BE2C (cell line): ENCODE results near the gene DYSF.

ENCODE experiments used
- DNase-seq: peaks from one replicate; pipeline ENCODE4 v3.0.0-alpha.2; 2020
- H3K27me3 ChIP-seq: fragments of 250-450 bp; sonication (Bioruptor Pico); 2 replicates; pipeline ENCODE4 v1.5.1; 2020; ENCODE audit warnings: mild to moderate bottlenecking
- H3K36me3 ChIP-seq: fragments of 250-450 bp; sonication (Bioruptor Pico); 2 replicates; pipeline ENCODE4 v1.5.1; 2020; ENCODE audit warnings: mild to moderate bottlenecking
- H3K4me1 ChIP-seq: fragments of 250-450 bp; sonication (Bioruptor Pico); 2 replicates; pipeline ENCODE4 v1.5.1; 2020
- H3K4me3 ChIP-seq: 2 replicates; pipeline ENCODE4 v1.5.1; 2011; ENCODE audit warnings: low read depth, low read length
- H3K9me3 ChIP-seq: fragments of 250-450 bp; sonication (Bioruptor Pico); 2 replicates; pipeline ENCODE4 v1.5.1; 2020
- TF ChIP-seq, protein P1 (sequence below): IDR thresholded peaks from 2 replicates; pipeline ENCODE4 v1.5.1; 2012; ENCODE audit warnings: mild to moderate bottlenecking, low read depth, low read length

DYSF gene

GRCh38 chr2:71619230-71619741 is 165.9 kb downstream of the DYSF start:
- no peaks in the 10 kb centered on the region for H3K4me1 ChIP-seq
- TF ChIP-seq, protein P1, sequence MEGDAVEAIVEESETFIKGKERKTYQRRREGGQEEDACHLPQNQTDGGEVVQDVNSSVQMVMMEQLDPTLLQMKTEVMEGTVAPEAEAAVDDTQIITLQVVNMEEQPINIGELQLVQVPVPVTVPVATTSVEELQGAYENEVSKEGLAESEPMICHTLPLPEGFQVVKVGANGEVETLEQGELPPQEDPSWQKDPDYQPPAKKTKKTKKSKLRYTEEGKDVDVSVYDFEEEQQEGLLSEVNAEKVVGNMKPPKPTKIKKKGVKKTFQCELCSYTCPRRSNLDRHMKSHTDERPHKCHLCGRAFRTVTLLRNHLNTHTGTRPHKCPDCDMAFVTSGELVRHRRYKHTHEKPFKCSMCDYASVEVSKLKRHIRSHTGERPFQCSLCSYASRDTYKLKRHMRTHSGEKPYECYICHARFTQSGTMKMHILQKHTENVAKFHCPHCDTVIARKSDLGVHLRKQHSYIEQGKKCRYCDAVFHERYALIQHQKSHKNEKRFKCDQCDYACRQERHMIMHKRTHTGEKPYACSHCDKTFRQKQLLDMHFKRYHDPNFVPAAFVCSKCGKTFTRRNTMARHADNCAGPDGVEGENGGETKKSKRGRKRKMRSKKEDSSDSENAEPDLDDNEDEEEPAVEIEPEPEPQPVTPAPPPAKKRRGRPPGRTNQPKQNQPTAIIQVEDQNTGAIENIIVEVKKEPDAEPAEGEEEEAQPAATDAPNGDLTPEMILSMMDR = no peak
- no peaks in the 10 kb centered on the region for H3K9me3 ChIP-seq
- H3K36me3 ChIP-seq = no peaks in the 10 kb centered on the region
- H3K4me3 ChIP-seq = no peak overlapping the region
- no peak for DNase-seq
- no peaks in the 10 kb centered on the region for H3K27me3 ChIP-seq

DNA sequence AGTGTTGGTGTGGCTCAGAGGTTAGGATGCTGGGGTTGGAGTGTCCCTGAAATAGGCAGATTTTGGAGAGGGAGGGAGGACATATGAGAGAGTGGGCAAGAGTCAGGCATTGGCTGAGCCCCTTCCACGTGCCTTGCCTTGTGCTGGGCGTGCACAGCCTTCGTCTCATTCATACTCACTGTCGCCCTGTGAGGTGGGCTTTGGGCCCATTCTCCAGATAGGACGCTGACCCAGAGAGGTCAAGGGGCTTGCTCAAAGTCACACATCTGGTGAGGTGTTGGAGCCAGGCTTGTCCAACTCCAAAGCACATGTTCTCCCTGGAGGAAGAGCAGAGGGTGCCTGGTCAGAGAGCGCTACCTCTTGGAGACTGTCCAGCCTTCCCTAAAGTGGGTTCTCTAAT is 166.8 kb downstream of the DYSF start:
- DNase-seq = no peak
- Histone ChIP-seq H3K27me3 (no peaks in the 10 kb centered on the region), H3K9me3 (no peaks in the 10 kb centered on the region), H3K4me1 (no peaks in the 10 kb centered on the region), H3K4me3 (no peak overlapping the region), H3K36me3 (no peaks in the 10 kb centered on the region)
- TF ChIP-seq, protein P1 = no peak

GRCh38 chr2:71620851-71621251 is 167.5 kb downstream of the DYSF start:
- Histone ChIP-seq H3K4me3 (no peak overlapping the region), H3K4me1 (no peaks in the 10 kb centered on the region), H3K27me3 (no peaks in the 10 kb centered on the region), H3K9me3 (no peaks in the 10 kb centered on the region), H3K36me3 (no peaks in the 10 kb centered on the region)
- TF ChIP-seq, protein P1 = no peak
- DNase-seq = no peak

DNA sequence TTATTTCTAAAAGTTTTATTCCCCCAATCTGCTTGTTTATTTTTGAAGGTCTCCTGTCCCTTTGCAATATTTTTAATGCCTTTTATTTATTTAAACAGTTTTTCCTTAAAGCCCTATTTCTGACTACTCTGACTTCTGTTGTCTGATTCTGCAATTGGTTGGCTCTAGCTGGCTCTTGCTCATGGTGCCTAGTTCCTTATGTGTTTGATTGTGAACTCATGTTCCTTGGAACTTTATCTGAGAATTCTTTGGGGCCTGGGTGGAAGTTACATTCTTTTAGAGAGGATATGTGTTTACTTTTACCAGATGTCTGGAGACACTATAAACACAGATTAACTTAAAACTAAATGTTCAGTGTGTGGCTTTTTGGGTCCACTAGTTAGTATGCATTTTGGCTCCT is 175.9 kb downstream of the DYSF start:
- Histone ChIP-seq H3K9me3 (no peaks in the 10 kb centered on the region), H3K4me3 (no peak overlapping the region), H3K36me3 (no peaks in the 10 kb centered on the region), H3K27me3 (no peaks in the 10 kb centered on the region), H3K4me1 (no peaks in the 10 kb centered on the region)
- DNase-seq = no peak
- TF ChIP-seq, protein P1 = no peak

- no peak overlapping the region for H3K4me3 ChIP-seq
- DNase-seq = no peak
- H3K9me3 ChIP-seq = no peaks in the 10 kb centered on the region
- no peaks in the 10 kb centered on the region for H3K27me3 ChIP-seq
- TF ChIP-seq, protein P1 = no peak
- H3K36me3 ChIP-seq = no peaks in the 10 kb centered on the region
- no peaks in the 10 kb centered on the region for H3K4me1 ChIP-seq
Measured at GRCh38 chr2:71629771-71630453, 176.6 kb downstream of the DYSF start.

- TF ChIP-seq, protein P1 = no peak
- no peak for DNase-seq
- no peaks in the 10 kb centered on the region for H3K4me1 ChIP-seq
- no peak overlapping the region for H3K4me3 ChIP-seq
- no peaks in the 10 kb centered on the region for H3K9me3 ChIP-seq
- H3K27me3 ChIP-seq = no peaks in the 10 kb centered on the region
- H3K36me3 ChIP-seq = no peaks in the 10 kb centered on the region
Measured at GRCh38 chr2:71630454-71631328, 177.3 kb downstream of the DYSF start.
